T-cell (primary cell): ENCODE results near the gene PPP3CB. TPM values are rescaled to one million over a fixed set of nuclear protein-coding genes. Genes with fewer than 3 reads are reported as not detected.

Experiments
- ATAC-seq, 4 experiments: fragments of 200-7000 bp in 3 of 4; fragments of 150-1000 bp in 1 of 4; cut with Tn5 transposase; replicated peaks in 1 of 4; 1 replicate in 3 of 4; 2 replicates in 1 of 4; pipeline ENCODE4 v1.10.0; 2021; ENCODE audit warnings: moderate library complexity in 3 of 4, mild to moderate bottlenecking in 2 of 4, moderate number of reproducible peaks in 1 of 4
- CTCF ChIA-PET, 2 donors: fragments of 300-600 bp; sonication (Branson Sonifier 250); formaldehyde crosslinking; loops; one replicate each; lab custom pipeline; 2022; ENCODE audit warnings: antibody characterized with exemption in 2 of 2; lab: Charles Lee
- POLR2A ChIA-PET, 2 donors: fragments of 300-600 bp; sonication (Branson Sonifier 250); formaldehyde crosslinking; loops; one replicate each; lab custom pipeline; 2022; ENCODE audit warnings: antibody characterized with exemption in 2 of 2; lab: Charles Lee
- DNase-seq, 35 experiments: peaks; one replicate each; pipeline versions ENCODE4 v3.0.0 to v3.0.0-alpha.2; 2013 to 2023
- H3K27ac ChIP-seq: one replicate; pipeline ENCODE4 v1.5.1; 2013; ENCODE audit warnings: low read length
- H3K27me3 ChIP-seq, 2 experiments: replicated peaks in 1 of 2; 1 replicate in 1 of 2; 2 replicates in 1 of 2; pipeline versions ENCODE4 v1.6.1 to v1.7.0; 2013; ENCODE audit warnings: low read length in 1 of 2, mixed read lengths in 1 of 2; ENCODE audit not compliant: control insufficient read depth in 2 of 2, insufficient read depth in 2 of 2; ENCODE audit errors: extremely low read depth in 1 of 2
- H3K36me3 ChIP-seq, 2 donors: 1 replicate in 1 of 2; 2 replicates in 1 of 2; pipeline versions ENCODE4 v1.6.1 to v1.7.0; 2013; ENCODE audit warnings: low read length in 1 of 2; ENCODE audit not compliant: control insufficient read depth in 2 of 2, insufficient read depth in 1 of 2; ENCODE audit errors: extremely low read depth in 1 of 2
- H3K4me1 ChIP-seq, 2 experiments: 1 replicate in 1 of 2; 2 replicates in 1 of 2; pipeline versions ENCODE4 v1.6.1 to v1.7.0; 2013; ENCODE audit warnings: low read length in 2 of 2, mixed read lengths in 1 of 2; ENCODE audit not compliant: insufficient read depth in 2 of 2, control insufficient read depth in 1 of 2; ENCODE audit errors: extremely low read depth in 1 of 2
- H3K4me3 ChIP-seq, 2 donors: 1 replicate in 1 of 2; 2 replicates in 1 of 2; pipeline versions ENCODE4 v1.5.1 to v1.7.0; 2013; ENCODE audit warnings: mild to moderate bottlenecking in 2 of 2, low read length in 1 of 2, moderate library complexity in 1 of 2; ENCODE audit not compliant: control insufficient read depth in 1 of 2; ENCODE audit errors: extremely low read depth in 1 of 2
- H3K9me3 ChIP-seq: 2 replicates; pipeline ENCODE4 v1.7.0; 2013
- H3K27ac Mint-ChIP-seq, 2 donors: one replicate each; pipeline ENCODE4 v1.8.0; 2020 to 2021; ENCODE audit warnings: mild to moderate bottlenecking in 2 of 2, mixed read lengths in 2 of 2
- H3K27me3 Mint-ChIP-seq, 2 donors: one replicate each; pipeline ENCODE4 v1.8.0; 2021 to 2022; ENCODE audit warnings: mixed read lengths in 2 of 2
- H3K36me3 Mint-ChIP-seq: one replicate; pipeline ENCODE4 v1.8.0; 2021; ENCODE audit warnings: mixed read lengths
- H3K4me1 Mint-ChIP-seq, 3 donors: one replicate each; pipeline ENCODE4 v1.8.0; 2020 to 2022; ENCODE audit warnings: mixed read lengths in 3 of 3, mild to moderate bottlenecking in 1 of 3
- H3K4me3 Mint-ChIP-seq, 3 donors: one replicate each; pipeline ENCODE4 v1.8.0; 2020 to 2022; ENCODE audit warnings: mild to moderate bottlenecking in 3 of 3, mixed read lengths in 3 of 3, moderate library complexity in 3 of 3
- H3K9me3 Mint-ChIP-seq, 3 donors: one replicate each; pipeline ENCODE4 v1.8.0; 2020 to 2022; ENCODE audit warnings: mixed read lengths in 3 of 3
- WGBS: methylation state at CpG from one replicate; pipeline ENCODE4 v1.1.5; 2013; ENCODE audit warnings: missing lambda C conversion rate; ENCODE audit not compliant: insufficient coverage; 5-methylcytosine and 5-hydroxymethylcytosine counted together
- total RNA-seq, 35 experiments: library from RNA in 6 of 35; stranded (reverse) in 6 of 35; fragments of 120-200 nt in 1 of 35; gene quantifications; one replicate each; pipeline versions ENCODE4 v1.2.1 to v1.2.4 and lab custom pipeline; 2013 to 2026

Gene PPP3CB
- total RNA-seq, 5 donors from 2014 or later (not counting 1 experiment from before 2014, with no cell fraction given): 35.5 to 39.5 (median 37.0) TPM

GRCh38 chr10:73439055-73439454 is 56.8 kb downstream of the PPP3CB start:
- Mint-ChIP-seq H3K36me3 (peaks cover 27% of the 10 kb centered on the region), H3K27ac (no peak overlapping the region), H3K27me3 (no peaks in the 10 kb centered on the region), H3K4me1 (peaks cover 0 to 16% (median 2%) of the 10 kb centered on the region in 3 donors), H3K4me3 (no peak overlapping the region), H3K9me3 (no peaks in the 10 kb centered on the region)
- no peak for DNase-seq
- no peaks in the 10 kb centered on the region for H3K27me3 ChIP-seq
- no peaks in the 10 kb centered on the region for H3K9me3 ChIP-seq
- POLR2A ChIA-PET: no interaction called here
- H3K4me3 ChIP-seq: no peak overlapping the region
- H3K27ac ChIP-seq: no peak overlapping the region
- H3K4me1 ChIP-seq: no peaks in the 10 kb centered on the region
- no CpG with 5 or more reads among the region's 1 CpG for WGBS
- H3K36me3 ChIP-seq: peaks cover 0 to 23% of the 10 kb centered on the region in 2 donors
- CTCF ChIA-PET: no interaction called here
- no peak for ATAC-seq

GRCh38 chr10:73433538-73433867 is 62.3 kb downstream of the PPP3CB start, which contains the start of gene MSS51:
Gene MSS51 (minus strand): TSS chr10:73433561. CDS start chr10:73428284, 5,277 bp downstream.
- peaks cover 4 to 6% of the 10 kb centered on the region in 2 experiments for H3K4me1 ChIP-seq
- Mint-ChIP-seq H3K4me1 (peaks cover 12 to 27% (median 15%) of the 10 kb centered on the region in 3 donors), H3K9me3 (no peaks in the 10 kb centered on the region), H3K27ac (peak within 1 kb of the TSS; percentile 45 to 62), H3K27me3 (no peaks in the 10 kb centered on the region), H3K36me3 (peaks cover 9% of the 10 kb centered on the region), H3K4me3 (no peak within 1 kb of the TSS)
- ChIA-PET CTCF (no interaction called here), POLR2A (interaction anchor here in 1 of 2 donors (1.1 kb wide), 1 partner anchor 56 kb away, joined by 3 read pairs; no protein-coding TSS in a partner anchor)
- no peak within 1 kb of the TSS for H3K27ac ChIP-seq
- H3K9me3 ChIP-seq: no peaks in the 10 kb centered on the region
- ATAC-seq (peak in 3 of 4 experiments; percentile 23 to 65 (median 60)), DNase-seq (peak in 1 of 35 experiments; percentile 7)
- no peaks in the 10 kb centered on the region for H3K27me3 ChIP-seq
- H3K4me3 ChIP-seq: no peak within 1 kb of the TSS
- H3K36me3 ChIP-seq: peaks cover 0 to 16% of the 10 kb centered on the region in 2 donors

GRCh38 chr10:73432646-73433537 is 62.9 kb downstream of the PPP3CB start:
- Histone ChIP-seq H3K27me3 (no peaks in the 10 kb centered on the region), H3K9me3 (no peaks in the 10 kb centered on the region), H3K36me3 (peaks cover 0 to 15% of the 10 kb centered on the region in 2 donors), H3K4me3 (no peak overlapping the region), H3K27ac (no peak overlapping the region), H3K4me1 (peaks cover 4 to 6% of the 10 kb centered on the region in 2 experiments)
- no peak for ATAC-seq
- Mint-ChIP-seq H3K9me3 (no peaks in the 10 kb centered on the region), H3K27me3 (no peaks in the 10 kb centered on the region), H3K4me1 (peaks cover 12 to 27% (median 15%) of the 10 kb centered on the region in 3 donors), H3K36me3 (peaks cover 9% of the 10 kb centered on the region), H3K27ac (no peak overlapping the region), H3K4me3 (no peak overlapping the region)
- ChIA-PET POLR2A (interaction anchor here in 1 of 2 donors (1.1 kb wide), 1 partner anchor 57 kb away, joined by 3 read pairs; no protein-coding TSS in a partner anchor), CTCF (interaction anchor here (0.6 kb wide), 3 partner anchors 20 to 204 kb away, joined by 3 to 7 read pairs (median 4); no protein-coding TSS in a partner anchor)
- DNase-seq: no peak
- WGBS: no CpG with 5 or more reads among the region's 2 CpGs

DNA sequence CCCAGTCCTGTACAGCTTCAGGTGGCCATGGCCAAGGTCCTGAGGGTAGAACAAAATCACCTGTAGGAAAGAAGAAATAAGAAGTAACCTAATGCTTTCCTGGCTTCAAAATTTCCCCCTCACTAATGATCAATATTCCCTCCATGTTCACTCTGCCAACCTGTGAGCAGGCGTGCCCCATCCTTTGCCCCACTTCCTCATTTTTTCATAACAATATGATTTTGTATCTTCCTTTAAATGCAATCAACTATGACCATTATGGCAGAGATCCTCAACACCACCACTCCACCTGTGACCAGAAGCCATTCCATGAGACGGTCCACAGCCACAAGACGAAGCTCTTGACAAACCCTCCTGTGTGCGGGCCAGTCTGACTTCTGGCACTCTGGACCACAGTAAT is 69.5 kb downstream of the PPP3CB start:
- Mint-ChIP-seq H3K9me3 (no peaks in the 10 kb centered on the region), H3K27me3 (no peaks in the 10 kb centered on the region), H3K4me1 (peaks cover 0 to 2% (median 0%) of the 10 kb centered on the region in 3 donors), H3K4me3 (no peak overlapping the region), H3K27ac (no peak overlapping the region), H3K36me3 (peaks cover 50% of the 10 kb centered on the region)
- CTCF ChIA-PET: no interaction called here
- ATAC-seq (no peak), DNase-seq (no peak)
- Histone ChIP-seq H3K9me3 (no peaks in the 10 kb centered on the region), H3K4me1 (no peaks in the 10 kb centered on the region), H3K27me3 (no peaks in the 10 kb centered on the region), H3K4me3 (no peak overlapping the region), H3K27ac (no peak overlapping the region), H3K36me3 (peaks cover 6 to 46% of the 10 kb centered on the region in 2 donors)
- WGBS: 100% methylated on average over 1 of the region's 4 CpGs
- POLR2A ChIA-PET: no interaction called here

DNA sequence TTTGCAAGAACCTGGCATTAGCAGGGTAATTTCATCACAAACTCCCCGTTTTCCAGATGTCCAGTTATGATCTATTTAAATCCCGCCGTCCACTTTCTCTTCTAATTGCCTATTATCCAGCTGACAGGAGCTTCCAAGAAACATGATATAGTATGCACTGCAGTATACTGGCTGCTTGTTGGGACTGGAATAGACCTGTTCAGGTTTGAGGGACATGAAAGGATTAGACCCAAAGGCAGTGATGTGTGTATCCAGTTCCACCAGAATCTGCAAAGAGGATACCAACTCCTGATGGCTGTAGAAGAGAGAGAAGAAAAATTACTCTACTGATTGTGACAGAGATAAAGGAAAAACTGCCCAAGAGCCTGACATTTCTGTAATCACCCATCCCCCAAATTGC is 71.3 kb downstream of the PPP3CB start:
- H3K4me3 ChIP-seq: no peak overlapping the region
- ATAC-seq (no peak), DNase-seq (no peak)
- no peak overlapping the region for H3K27ac ChIP-seq
- no peaks in the 10 kb centered on the region for H3K27me3 Mint-ChIP-seq
- H3K36me3 ChIP-seq: peaks cover 6 to 46% of the 10 kb centered on the region in 2 donors
- H3K9me3 ChIP-seq: no peaks in the 10 kb centered on the region
- POLR2A ChIA-PET: no interaction called here
- H3K9me3 Mint-ChIP-seq: no peaks in the 10 kb centered on the region
- no peaks in the 10 kb centered on the region for H3K4me1 ChIP-seq
- no peak overlapping the region for H3K4me3 Mint-ChIP-seq
- H3K27me3 ChIP-seq: no peaks in the 10 kb centered on the region
- 95% methylated on average over 3 of the region's 3 CpGs for WGBS
- CTCF ChIA-PET: no interaction called here
- no peak overlapping the region for H3K27ac Mint-ChIP-seq
- peaks cover 0 to 2% (median 0%) of the 10 kb centered on the region in 3 donors for H3K4me1 Mint-ChIP-seq
- peaks cover 50% of the 10 kb centered on the region for H3K36me3 Mint-ChIP-seq

DNA sequence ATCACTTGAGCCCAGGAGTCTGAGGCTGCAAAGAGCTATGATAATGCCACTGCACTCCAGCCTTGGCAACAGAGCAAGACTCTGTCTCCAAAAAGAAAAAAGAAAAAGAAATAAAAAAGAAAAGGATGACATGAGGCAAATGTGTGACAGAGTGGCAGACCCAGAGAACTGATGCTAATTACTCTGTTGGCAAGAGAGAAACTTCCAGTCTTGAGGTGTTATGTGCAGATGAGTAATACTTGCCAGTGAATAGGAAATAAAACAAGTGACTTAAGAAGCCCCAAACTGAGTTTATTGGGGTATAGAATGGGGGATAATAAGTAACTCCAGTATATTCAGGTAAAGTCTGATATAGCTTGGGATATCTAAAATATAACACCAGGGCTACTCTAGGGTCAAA is 72.5 kb downstream of the PPP3CB start:
- Mint-ChIP-seq H3K27me3 (no peaks in the 10 kb centered on the region), H3K27ac (peak overlapping the region in 1 of 2 donors; percentile 34), H3K36me3 (peaks cover 50% of the 10 kb centered on the region), H3K4me1 (peaks cover 0 to 2% (median 0%) of the 10 kb centered on the region in 3 donors), H3K9me3 (no peaks in the 10 kb centered on the region), H3K4me3 (no peak overlapping the region)
- ATAC-seq: no peak
- Histone ChIP-seq H3K27me3 (no peaks in the 10 kb centered on the region), H3K9me3 (no peaks in the 10 kb centered on the region), H3K4me3 (no peak overlapping the region), H3K27ac (no peak overlapping the region), H3K36me3 (peaks cover 6 to 46% of the 10 kb centered on the region in 2 donors), H3K4me1 (no peaks in the 10 kb centered on the region)
- ChIA-PET POLR2A (interaction anchor here (0.6 kb wide), 2 partner anchors 92 to 1237 kb away, joined by 3 to 4 read pairs; no protein-coding TSS in a partner anchor), CTCF (interaction anchor here in 1 of 2 donors (0.6 kb wide), 1 partner anchor 107 kb away, joined by 3 read pairs; no protein-coding TSS in a partner anchor)
- DNase-seq: no peak
